Adrenal gland (tissue), 5 donors: Measurements from ENCODE around the gene HMG20B.
A peak's percentile ranks its signal among the peaks of the same experiment; 100 is the strongest.

Experiments used
- POLR2A ChIP-seq, 2 donors: fragments of 450-650 bp; IDR thresholded peaks; one replicate each; pipeline ENCODE4 v1.6.1; 2017; ENCODE audit warnings: antibody characterized with exemption in 2 of 2, mild to moderate bottlenecking in 2 of 2, moderate library complexity in 1 of 2
- TF ChIP-seq, protein P1 (sequence below), 6 experiments: fragments of 450-650 bp in 4 of 6; fragments of 200-600 bp in 2 of 6; sonication (generic) in 1 of 6; IDR thresholded peaks; 1 replicate in 5 of 6; 2 replicates in 1 of 6; pipeline versions ENCODE4 v1.5.1 to v1.8.0; 2016 to 2021; ENCODE audit warnings: antibody characterized with exemption in 6 of 6, mild to moderate bottlenecking in 2 of 6, moderate library complexity in 1 of 6
- donor health status: DM: no; HTN: no; CAD: no.

DNA sequence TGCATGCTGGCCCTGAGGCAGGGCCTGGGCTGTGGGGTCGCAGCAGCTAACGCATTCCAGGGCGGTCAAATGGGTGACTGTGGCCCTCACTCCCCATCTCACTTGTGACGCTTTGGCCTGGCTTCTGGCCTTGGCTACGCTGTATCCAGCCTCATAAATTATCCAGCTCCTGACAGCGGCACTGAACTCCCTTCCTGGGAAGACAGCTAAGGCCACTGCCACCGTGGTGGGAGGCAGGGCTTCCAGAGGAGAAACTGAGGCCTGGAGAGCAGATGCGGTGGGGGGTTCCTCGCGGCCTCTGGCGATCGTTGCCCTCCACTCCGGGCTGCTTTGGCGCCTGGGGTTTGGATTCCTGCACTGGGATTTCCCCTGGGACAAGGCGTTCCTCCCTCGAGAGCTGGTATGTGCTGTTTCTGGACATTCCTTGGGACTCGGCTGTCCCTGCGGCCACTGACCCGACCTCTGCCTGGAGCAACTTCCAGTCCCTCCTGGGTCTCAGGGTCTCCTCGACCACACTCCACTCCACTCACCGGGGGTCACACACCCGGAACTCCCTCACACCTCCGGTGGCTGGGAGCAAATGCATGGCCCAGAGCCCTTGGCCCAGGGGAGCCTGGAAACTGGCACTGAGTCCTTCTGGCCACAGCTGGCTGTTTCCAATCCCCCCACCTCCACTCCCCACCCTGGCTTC is 30.5 kb downstream of the HMG20B start:
- TF ChIP-seq, protein P1, sequence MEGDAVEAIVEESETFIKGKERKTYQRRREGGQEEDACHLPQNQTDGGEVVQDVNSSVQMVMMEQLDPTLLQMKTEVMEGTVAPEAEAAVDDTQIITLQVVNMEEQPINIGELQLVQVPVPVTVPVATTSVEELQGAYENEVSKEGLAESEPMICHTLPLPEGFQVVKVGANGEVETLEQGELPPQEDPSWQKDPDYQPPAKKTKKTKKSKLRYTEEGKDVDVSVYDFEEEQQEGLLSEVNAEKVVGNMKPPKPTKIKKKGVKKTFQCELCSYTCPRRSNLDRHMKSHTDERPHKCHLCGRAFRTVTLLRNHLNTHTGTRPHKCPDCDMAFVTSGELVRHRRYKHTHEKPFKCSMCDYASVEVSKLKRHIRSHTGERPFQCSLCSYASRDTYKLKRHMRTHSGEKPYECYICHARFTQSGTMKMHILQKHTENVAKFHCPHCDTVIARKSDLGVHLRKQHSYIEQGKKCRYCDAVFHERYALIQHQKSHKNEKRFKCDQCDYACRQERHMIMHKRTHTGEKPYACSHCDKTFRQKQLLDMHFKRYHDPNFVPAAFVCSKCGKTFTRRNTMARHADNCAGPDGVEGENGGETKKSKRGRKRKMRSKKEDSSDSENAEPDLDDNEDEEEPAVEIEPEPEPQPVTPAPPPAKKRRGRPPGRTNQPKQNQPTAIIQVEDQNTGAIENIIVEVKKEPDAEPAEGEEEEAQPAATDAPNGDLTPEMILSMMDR (IDR thresholded peaks at IDR 0.05): no peak
- peak in 1 of 2 donors; percentile 20 for TF ChIP-seq POLR2A (IDR thresholded peaks at IDR 0.05)
